H1 (cell line): ENCODE data around the gene KLF7. TPM values are rescaled to one million over a fixed set of nuclear protein-coding genes. Genes with fewer than 3 reads are reported as not detected.

Experiments used
- ATF2 ChIP-seq: IDR thresholded peaks from 2 replicates; pipeline ENCODE4 v1.6.1; 2012; ENCODE audit warnings: low read length, inconsistent platforms
- BRCA1 ChIP-seq: IDR thresholded peaks from 2 replicates; pipeline ENCODE4 v1.6.1; 2012; ENCODE audit warnings: low read depth, low read length, improper control_type of control experiment
- CEBPB ChIP-seq: IDR thresholded peaks from 2 replicates; pipeline ENCODE4 v1.6.1; 2012; ENCODE audit warnings: low read depth, low read length
- CHD2 ChIP-seq: IDR thresholded peaks from 2 replicates; pipeline ENCODE4 v1.6.1; 2012; ENCODE audit warnings: low read length, improper control_type of control experiment
- CHD7 ChIP-seq: fragments of 300-600 bp; sonication (generic); IDR thresholded peaks from 2 replicates; pipeline ENCODE4 v1.7.1; 2012; ENCODE audit warnings: low read length, moderate library complexity, mild to moderate bottlenecking, inconsistent platforms; ENCODE audit not compliant: insufficient replicate concordance
- EGR1 ChIP-seq: IDR thresholded peaks from 2 replicates; pipeline ENCODE4 v1.6.1; 2011; ENCODE audit warnings: low read depth, low read length, borderline replicate concordance
- EZH2 ChIP-seq: fragments of 200-600 bp; sonication (generic); IDR thresholded peaks from 2 replicates; pipeline ENCODE4 v1.7.1; 2012; ENCODE audit warnings: low read depth, mild to moderate bottlenecking, moderate library complexity, low read length, inconsistent platforms; ENCODE audit not compliant: severe bottlenecking
- FOSL1 ChIP-seq: IDR thresholded peaks from 2 replicates; pipeline ENCODE4 v1.6.1; 2011; ENCODE audit warnings: mild to moderate bottlenecking, low read depth, low read length, moderate library complexity; ENCODE audit not compliant: insufficient read depth
- KDM1A ChIP-seq: fragments of 200-600, 300-600 bp; sonication (generic); IDR thresholded peaks from 2 replicates; pipeline ENCODE4 v1.7.1; 2016; ENCODE audit warnings: mild to moderate bottlenecking, low read length, borderline replicate concordance
- SIRT6 ChIP-seq: IDR thresholded peaks from one replicate; pipeline ENCODE4 v1.7.1; 2012; ENCODE audit warnings: low read length, inconsistent platforms
- YY1 ChIP-seq: IDR thresholded peaks from 2 replicates; pipeline ENCODE4 v1.6.1; 2011; ENCODE audit warnings: low read depth, mild to moderate bottlenecking, low read length
- polyA plus RNA-seq, 7 experiments: library from polyadenylated mRNA; depleted of rRNA in 3 of 7; stranded (reverse) in 5 of 7; unstranded in 2 of 7; fragments of >200 nt in 5 of 7; fragments of 200-250 nt in 2 of 7; gene quantifications; 1 replicate in 5 of 7; 2 replicates in 1 of 7; 4 replicates in 1 of 7; pipeline versions ENCODE4 v1.2.1 to v1.2.3, GENCODE V29; 2011 to 2013; ENCODE audit warnings: missing spikeins in 2 of 7, mixed read lengths in 2 of 7
- total RNA-seq: library from RNA; stranded (reverse); fragmentation: NEBNext Ultra II Directional; extraction: Animal tissue kit (Norgen Biotek cat#: 25700); gene quantifications from 2 replicates; pipeline ENCODE4 v1.2.1, GENCODE V29; 2021

Gene KLF7
- total and polyA plus RNA-seq, 2 of the 8 experiments (the other 6 are each of a cell fraction or from before 2014, with no cell fraction given) = 9.6 to 23.3 TPM

- TF ChIP-seq CHD7 = no peak
- no peak for TF ChIP-seq SIRT6
- TF ChIP-seq CHD2 = no peak
- TF ChIP-seq EGR1 = no peak
- TF ChIP-seq KDM1A = no peak
- no peak for TF ChIP-seq EZH2
- no peak for TF ChIP-seq FOSL1
- TF ChIP-seq ATF2 = no peak
- TF ChIP-seq YY1 = no peak
- TF ChIP-seq BRCA1 = no peak
- TF ChIP-seq CEBPB = no peak
These were observed 77.5 kb downstream of the KLF7 start (continued) for GRCh38 chr2:207088276-207088675.
